ENCODE results near the gene KCNE5.
"Not testable (repeated sequence)": the region's sequence is repeated elsewhere in the genome, so short reads cannot be mapped to it uniquely, and the experiment has no call there.

KCNE5 gene

GRCh38 chrX:109624641-109625616 lies at the start of gene KCNE5:
Gene KCNE5 (minus strand): TSS chrX:109625172. CDS start chrX:109625020, 152 bp downstream.
- no peak for TF ChIP-seq CTCF (conservative IDR thresholded peaks at IDR 0.05; ENCODE audit: low read depth)
- no peak within 1 kb of the TSS for H3K27ac ChIP-seq
- ChIA-PET CTCF (interaction anchor here (0.6 kb wide), 1 partner anchor 110 kb away, joined by 6 read pairs; no protein-coding TSS in a partner anchor), POLR2A (ENCODE audit: low non-redundant PET) (no interaction called here)
- DNase-seq (ENCODE audit: low spot score) = no peak

- POLR2A ChIA-PET (ENCODE audit: low non-redundant PET) = no interaction called here
- CTCF ChIA-PET = no interaction called here
- no peak for DNase-seq (ENCODE audit: low spot score)
- no peak overlapping the region for H3K27ac ChIP-seq
- TF ChIP-seq CTCF (conservative IDR thresholded peaks at IDR 0.05; ENCODE audit: low read depth) = no peak
Observed at GRCh38 chrX:109672239-109672638, 47.3 kb upstream of the KCNE5 start.

- DNase-seq (ENCODE audit: low spot score); CTCF ChIA-PET; POLR2A ChIA-PET (ENCODE audit: low non-redundant PET); H3K27ac ChIP-seq: not testable (repeated sequence)
Observed at GRCh38 chrX:109671170-109671569, 46.2 kb upstream of the KCNE5 start.

GRCh38 chrX:109667986-109668385 lies 43.0 kb upstream of the KCNE5 start:
- no peak overlapping the region for H3K27ac ChIP-seq
- ChIA-PET POLR2A (ENCODE audit: low non-redundant PET) (no interaction called here), CTCF (interaction anchor here (0.6 kb wide), 2 partner anchors 113 to 1129 kb away, joined by 3 read pairs; no protein-coding TSS in a partner anchor)
- no peak for TF ChIP-seq CTCF (conservative IDR thresholded peaks at IDR 0.05; ENCODE audit: low read depth)
- DNase-seq (ENCODE audit: low spot score) = no peak

GRCh38 chrX:109660435-109661143 lies 35.6 kb upstream of the KCNE5 start:
- no peak for TF ChIP-seq CTCF (conservative IDR thresholded peaks at IDR 0.05; ENCODE audit: low read depth)
- CTCF ChIA-PET = no interaction called here
- no peak overlapping the region for H3K27ac ChIP-seq
- POLR2A ChIA-PET (ENCODE audit: low non-redundant PET) = no interaction called here
- no peak for DNase-seq (ENCODE audit: low spot score)

GRCh38 chrX:109658391-109658790 lies 33.4 kb upstream of the KCNE5 start:
- TF ChIP-seq CTCF (conservative IDR thresholded peaks at IDR 0.05; ENCODE audit: low read depth) = no peak
- no peak overlapping the region for H3K27ac ChIP-seq
- POLR2A ChIA-PET (ENCODE audit: low non-redundant PET) = no interaction called here
- no peak for DNase-seq (ENCODE audit: low spot score)
- CTCF ChIA-PET = no interaction called here

GRCh38 chrX:109657364-109657763 lies 32.4 kb upstream of the KCNE5 start:
- POLR2A ChIA-PET (ENCODE audit: low non-redundant PET); H3K27ac ChIP-seq; CTCF ChIA-PET; DNase-seq (ENCODE audit: low spot score): not testable (repeated sequence)
